LNCaP clone FGC (cell line): Measurements from ENCODE around the gene LIPC.

Experiments
- DNase-seq: peaks from one replicate; pipeline ENCODE4 v3.0.0-alpha.2; 2011; ENCODE audit warnings: low read depth
- H3K4me3 ChIP-seq: 2 replicates; pipeline ENCODE4 v1.5.1; 2011; ENCODE audit warnings: mild to moderate bottlenecking, low read depth, low read length, control low read depth
- CTCF ChIP-seq: IDR thresholded peaks from 2 replicates; pipeline ENCODE4 v1.5.1; 2012; ENCODE audit warnings: mild to moderate bottlenecking; ENCODE audit not compliant: control insufficient read depth, insufficient read depth; ENCODE audit errors: extremely low read depth

LIPC gene

GRCh38 chr15:58543664-58544335 is 112.0 kb downstream of the LIPC start:
- H3K4me3 ChIP-seq: no peak overlapping the region
- no peak for TF ChIP-seq CTCF
- no peak for DNase-seq

- no peak for DNase-seq
- TF ChIP-seq CTCF: no peak
- no peak overlapping the region for H3K4me3 ChIP-seq
These were observed 113.0 kb downstream of the LIPC start for GRCh38 chr15:58544756-58545155.

DNA sequence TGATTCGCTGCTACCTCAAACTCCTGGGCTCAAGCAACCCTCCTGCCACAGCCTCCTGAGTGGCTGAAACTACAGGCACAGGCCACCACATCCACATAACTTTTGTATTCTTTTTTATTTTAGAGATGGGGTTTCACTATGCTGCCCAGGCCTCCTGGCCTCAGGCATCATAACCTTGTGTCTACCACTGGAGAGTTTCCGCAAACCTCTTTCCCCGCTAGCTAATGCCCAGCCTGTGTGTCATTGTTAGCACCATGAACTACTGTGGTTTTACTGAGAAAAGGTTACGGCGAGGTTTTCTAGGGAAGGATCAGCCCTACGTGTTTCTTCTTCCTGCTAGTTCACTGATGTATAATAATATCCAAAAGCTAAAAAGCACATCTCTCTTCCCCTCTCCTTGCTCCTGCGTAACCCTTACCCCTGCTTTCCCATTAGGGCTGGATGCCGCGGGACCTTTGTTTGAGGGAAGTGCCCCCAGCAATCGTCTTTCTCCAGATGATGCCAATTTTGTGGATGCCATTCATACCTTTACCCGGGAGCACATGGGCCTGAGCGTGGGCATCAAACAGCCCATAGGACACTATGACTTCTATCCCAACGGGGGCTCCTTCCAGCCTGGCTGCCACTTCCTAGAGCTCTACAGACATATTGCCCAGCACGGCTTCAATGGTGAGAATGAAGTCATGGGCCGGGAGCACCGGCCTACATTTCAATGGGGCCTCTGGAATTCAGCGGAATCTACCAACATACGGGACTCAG is 113.7 kb downstream of the LIPC start:
- DNase-seq: no peak
- H3K4me3 ChIP-seq: no peak overlapping the region
- no peak for TF ChIP-seq CTCF

DNA sequence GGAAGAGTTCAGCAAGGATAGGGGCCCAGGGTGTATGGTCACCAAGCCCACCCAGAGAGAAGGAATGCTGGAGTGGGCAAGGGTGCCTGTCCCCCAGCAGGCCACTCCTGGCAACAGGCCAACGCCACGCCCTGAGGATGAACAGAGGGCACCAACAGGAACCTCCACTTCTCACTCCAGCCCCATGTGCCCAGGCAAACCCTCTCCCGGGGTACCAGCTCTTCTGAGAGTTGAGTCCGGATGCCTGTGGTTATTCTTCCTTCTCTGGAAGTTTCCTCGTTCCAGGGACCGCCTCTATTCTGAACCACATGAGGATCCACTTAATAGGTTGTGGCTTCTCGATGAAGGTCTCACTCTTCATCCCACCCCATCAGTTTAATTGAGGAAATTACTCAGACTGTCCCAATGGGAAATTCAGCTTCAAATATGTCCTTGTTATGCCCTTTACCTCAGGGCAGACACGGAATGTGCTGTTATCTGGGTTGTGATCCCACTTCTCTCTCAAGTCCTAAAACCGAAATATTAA is 114.3 kb downstream of the LIPC start:
- DNase-seq: no peak
- TF ChIP-seq CTCF: no peak
- H3K4me3 ChIP-seq: no peak overlapping the region

GRCh38 chr15:58546635-58547627 is 115.1 kb downstream of the LIPC start:
- no peak for DNase-seq
- no peak for TF ChIP-seq CTCF
- no peak overlapping the region for H3K4me3 ChIP-seq

DNA sequence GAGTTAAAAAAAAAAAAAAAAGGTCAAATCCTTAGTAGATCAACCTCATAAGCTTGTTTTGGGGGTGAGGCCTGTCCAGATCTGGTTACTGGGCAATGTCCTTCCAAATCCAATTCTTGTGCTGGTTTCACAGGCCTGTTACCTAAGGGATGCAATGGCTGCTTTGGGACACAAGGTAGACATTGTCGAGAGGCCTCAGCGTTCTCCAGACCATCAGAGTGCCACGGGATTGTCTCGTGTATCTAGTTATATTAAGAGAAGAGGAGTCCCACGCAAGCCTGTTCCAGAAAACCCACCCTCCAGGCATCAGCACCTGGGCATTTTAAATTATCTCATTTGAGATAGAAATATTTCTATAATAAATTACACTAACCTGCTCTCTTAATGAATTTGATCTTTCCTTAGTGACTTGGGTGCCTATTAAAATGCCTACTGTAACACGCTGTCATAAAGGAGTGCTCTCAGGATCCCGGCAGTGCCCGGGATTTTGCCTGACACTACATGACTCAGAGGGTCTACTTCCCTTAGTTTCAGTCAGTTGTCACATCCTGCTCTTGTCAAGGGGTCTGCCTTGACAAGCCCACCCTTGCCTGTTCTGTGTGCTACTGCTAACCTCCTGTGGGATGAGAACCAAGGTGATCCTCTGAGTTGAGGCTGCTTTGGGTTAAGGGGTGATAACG is 116.0 kb downstream of the LIPC start:
- TF ChIP-seq CTCF: no peak
- H3K4me3 ChIP-seq: no peak overlapping the region
- no peak for DNase-seq
